ENCODE measurements around the gene ABL1. TPM values are rescaled to one million over a fixed set of nuclear protein-coding genes. Genes with fewer than 3 reads are reported as not detected.

The ABL1 gene
- polyA plus RNA-seq, 1 experiment, result 30.4 TPM

DNA sequence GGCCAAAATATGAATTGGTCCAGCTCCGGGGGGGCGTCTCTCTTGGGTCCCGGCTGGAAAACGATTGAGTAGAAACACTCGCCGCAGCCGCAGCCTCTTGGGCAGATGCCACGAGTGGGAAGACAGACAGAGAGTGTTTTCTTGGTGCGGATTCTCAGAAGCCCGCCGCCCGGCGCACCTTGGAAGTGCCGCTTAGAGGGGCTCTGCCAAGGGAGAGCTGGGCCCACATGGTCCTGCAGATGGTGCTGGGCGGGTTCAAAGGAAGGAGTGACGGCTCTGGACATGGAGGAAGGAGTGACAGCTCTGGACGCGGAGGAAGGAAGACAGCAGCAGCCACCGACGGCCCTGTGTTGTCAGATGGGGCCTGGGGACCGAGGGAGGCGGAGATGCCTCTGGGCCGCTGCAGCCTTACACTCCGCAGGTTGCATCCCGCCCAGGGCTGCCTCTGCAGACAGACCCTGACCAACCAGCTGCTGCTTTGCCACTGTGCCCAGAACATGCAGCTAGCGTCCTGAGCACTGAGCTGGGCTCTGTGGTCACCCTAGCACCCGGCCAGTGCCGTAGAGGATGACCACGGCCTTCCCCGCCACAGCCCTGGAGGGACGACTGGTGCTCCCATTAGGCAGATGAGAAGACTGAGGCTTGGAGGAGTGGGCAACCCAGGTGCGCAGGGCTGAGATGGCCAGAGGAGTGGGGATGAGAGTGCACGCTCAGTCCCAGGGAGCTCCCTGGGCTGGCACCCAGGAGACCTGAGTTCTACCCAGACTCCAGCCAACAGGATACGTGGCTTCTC, 82.3 kb downstream of the ABL1 start:
- H3K27me3 ChIP-seq (ENCODE audit: control insufficient read depth, insufficient read depth, low read length), result peaks cover 3% of the 10 kb centered on the region; the same call in 1 of the 2 replicates
- DNase-seq (ENCODE audit: low read depth), result no peak
- no peak overlapping the region for H3K4me3 ChIP-seq (ENCODE audit: low read depth, low read length)
- TF ChIP-seq, protein P1, sequence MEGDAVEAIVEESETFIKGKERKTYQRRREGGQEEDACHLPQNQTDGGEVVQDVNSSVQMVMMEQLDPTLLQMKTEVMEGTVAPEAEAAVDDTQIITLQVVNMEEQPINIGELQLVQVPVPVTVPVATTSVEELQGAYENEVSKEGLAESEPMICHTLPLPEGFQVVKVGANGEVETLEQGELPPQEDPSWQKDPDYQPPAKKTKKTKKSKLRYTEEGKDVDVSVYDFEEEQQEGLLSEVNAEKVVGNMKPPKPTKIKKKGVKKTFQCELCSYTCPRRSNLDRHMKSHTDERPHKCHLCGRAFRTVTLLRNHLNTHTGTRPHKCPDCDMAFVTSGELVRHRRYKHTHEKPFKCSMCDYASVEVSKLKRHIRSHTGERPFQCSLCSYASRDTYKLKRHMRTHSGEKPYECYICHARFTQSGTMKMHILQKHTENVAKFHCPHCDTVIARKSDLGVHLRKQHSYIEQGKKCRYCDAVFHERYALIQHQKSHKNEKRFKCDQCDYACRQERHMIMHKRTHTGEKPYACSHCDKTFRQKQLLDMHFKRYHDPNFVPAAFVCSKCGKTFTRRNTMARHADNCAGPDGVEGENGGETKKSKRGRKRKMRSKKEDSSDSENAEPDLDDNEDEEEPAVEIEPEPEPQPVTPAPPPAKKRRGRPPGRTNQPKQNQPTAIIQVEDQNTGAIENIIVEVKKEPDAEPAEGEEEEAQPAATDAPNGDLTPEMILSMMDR (IDR thresholded peaks at IDR 0.05; ENCODE audit: insufficient read depth, low read depth, low read length), result no peak
- CTCF ChIA-PET, result interaction anchor here (1.4 to 2.1 kb wide), 2 partner anchors 51 to 129 kb away, joined by 5 read pairs; no protein-coding TSS in a partner anchor
- POLR2A ChIA-PET, result no interaction called here
- H3K36me3 ChIP-seq (ENCODE audit: control insufficient read depth, insufficient read depth, low read length), result no peaks in the 10 kb centered on the region

DNA sequence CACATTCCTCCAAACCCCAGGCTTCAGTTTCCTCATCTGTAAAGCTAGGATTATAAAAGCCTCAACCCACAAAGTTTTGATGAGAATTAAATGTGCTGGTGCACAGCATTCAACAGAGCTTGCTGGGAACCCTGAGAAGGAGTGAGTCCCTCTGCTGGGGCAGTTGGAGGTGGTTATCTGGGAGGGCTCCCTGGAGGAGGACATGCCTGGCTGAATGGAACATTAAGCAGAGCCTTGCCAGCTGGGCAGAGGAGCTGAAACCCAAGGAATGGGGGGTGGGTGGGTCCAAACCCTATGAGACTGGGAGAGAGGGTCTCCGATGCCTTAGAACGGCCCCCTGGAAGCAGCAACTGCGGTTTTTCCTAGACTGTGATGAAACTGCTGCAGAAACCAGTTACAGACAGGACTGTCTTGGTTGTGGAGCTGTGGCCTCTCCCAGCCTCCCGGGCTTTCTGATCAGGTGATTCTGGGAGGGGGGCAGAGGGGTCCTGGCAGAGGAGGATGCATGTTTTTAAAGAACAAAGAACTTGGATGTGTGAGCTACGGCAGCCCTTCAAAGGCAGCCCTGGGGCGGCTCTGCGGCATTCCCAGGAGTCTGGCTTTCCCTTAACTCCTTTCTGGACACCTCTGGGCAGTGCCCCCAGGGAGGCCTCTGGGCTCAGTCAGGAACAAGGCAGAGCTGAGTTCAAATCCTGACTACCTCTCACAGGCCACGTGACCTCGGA, 83.2 kb downstream of the ABL1 start:
- TF ChIP-seq, protein P1 (IDR thresholded peaks at IDR 0.05; ENCODE audit: insufficient read depth, low read depth, low read length), result no peak
- Histone ChIP-seq H3K27me3 (ENCODE audit: control insufficient read depth, insufficient read depth, low read length) (peaks cover 5% of the 10 kb centered on the region; the same call in 1 of the 2 replicates), H3K4me3 (ENCODE audit: low read depth, low read length) (no peak overlapping the region), H3K36me3 (ENCODE audit: control insufficient read depth, insufficient read depth, low read length) (no peaks in the 10 kb centered on the region)
- ChIA-PET POLR2A (no interaction called here), CTCF (interaction anchor here (1.4 to 2.1 kb wide), 2 partner anchors 52 to 128 kb away, joined by 5 read pairs; no protein-coding TSS in a partner anchor)
- no peak for DNase-seq (ENCODE audit: low read depth)

DNA sequence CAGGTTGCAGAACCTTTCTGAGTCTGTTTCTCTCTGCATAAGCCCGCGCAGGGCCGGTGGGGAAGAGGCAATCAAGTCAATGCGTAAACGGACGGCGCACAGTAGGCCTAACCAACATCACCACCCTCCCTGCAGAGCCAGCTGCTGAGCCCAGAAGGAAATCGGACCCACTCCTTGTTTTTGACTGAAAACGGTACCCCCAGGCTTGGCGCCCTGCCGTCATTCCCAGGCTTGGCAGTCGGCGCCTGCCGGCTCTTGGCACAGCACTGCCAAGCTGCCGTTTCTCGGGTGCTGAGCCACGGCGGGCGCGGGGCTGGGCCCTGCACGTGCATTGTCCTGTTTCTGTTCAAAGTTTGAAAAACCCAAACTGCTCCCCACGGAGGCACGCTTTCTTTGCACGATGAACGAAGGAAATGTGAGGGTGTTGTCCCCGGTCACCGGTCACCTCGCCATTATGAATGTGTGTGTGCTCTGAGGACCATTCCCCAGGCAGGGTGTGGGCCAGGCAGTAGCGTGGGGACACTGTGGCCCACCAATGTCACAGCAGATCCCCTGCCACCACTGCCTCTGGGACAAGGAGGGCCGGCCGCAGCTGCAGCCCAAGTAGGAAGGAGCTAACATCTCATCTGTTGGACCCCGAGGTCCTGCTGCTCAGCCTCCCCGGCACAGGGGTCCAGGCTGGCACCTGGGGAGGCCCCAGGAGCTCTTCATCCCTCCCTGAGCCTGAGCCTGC, 83.9 kb downstream of the ABL1 start:
- ChIA-PET CTCF (interaction anchor here (0.6 kb wide), 1 partner anchor 1690 kb away, joined by 3 read pairs; no protein-coding TSS in a partner anchor), POLR2A (no interaction called here)
- Histone ChIP-seq H3K4me3 (ENCODE audit: low read depth, low read length) (no peak overlapping the region), H3K27me3 (ENCODE audit: control insufficient read depth, insufficient read depth, low read length) (peaks cover 5% of the 10 kb centered on the region; the same call in 1 of the 2 replicates), H3K36me3 (ENCODE audit: control insufficient read depth, insufficient read depth, low read length) (no peaks in the 10 kb centered on the region)
- TF ChIP-seq, protein P1 (IDR thresholded peaks at IDR 0.05; ENCODE audit: insufficient read depth, low read depth, low read length), result no peak
- DNase-seq (ENCODE audit: low read depth), result no peak

DNA sequence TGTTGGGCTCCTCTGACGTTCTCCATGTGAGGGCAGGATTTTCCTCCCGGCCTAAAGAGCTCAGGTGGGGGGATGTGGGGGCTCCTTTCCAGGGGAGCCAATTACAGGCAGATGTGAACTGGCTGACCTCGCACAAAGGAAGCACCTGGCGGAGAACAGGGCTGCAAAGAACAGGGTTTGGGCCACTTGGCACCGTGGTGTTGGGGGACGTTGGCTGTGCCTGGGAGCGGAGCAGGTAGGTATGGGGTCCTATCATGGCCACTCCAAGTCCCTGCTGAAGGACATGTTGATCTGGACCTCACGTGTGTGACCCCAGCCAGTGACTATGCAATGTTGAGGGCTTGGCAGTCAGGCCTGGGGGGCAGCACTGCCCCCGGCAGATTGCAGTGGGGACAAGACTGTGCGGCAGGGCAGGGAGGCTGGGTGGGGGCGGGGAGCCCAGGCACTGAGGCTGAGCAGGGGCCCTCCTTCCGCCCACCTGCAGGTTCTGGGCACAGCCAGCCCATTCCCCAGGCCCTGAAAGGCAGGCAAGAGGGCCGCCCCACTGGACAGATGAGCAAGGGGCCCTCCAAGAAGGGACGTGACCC, 84.6 kb downstream of the ABL1 start:
- ChIA-PET CTCF (interaction anchor here (0.6 kb wide), 1 partner anchor 1691 kb away, joined by 3 read pairs; no protein-coding TSS in a partner anchor), POLR2A (no interaction called here)
- no peak for DNase-seq (ENCODE audit: low read depth)
- no peaks in the 10 kb centered on the region for H3K36me3 ChIP-seq (ENCODE audit: control insufficient read depth, insufficient read depth, low read length)
- TF ChIP-seq, protein P1 (IDR thresholded peaks at IDR 0.05; ENCODE audit: insufficient read depth, low read depth, low read length), result no peak
- H3K4me3 ChIP-seq (ENCODE audit: low read depth, low read length), result no peak overlapping the region
- peaks cover 5% of the 10 kb centered on the region; the same call in 1 of the 2 replicates for H3K27me3 ChIP-seq (ENCODE audit: control insufficient read depth, insufficient read depth, low read length)

All from BJ (cell line).